ENCODE measurements around the gene MMP24OS.

The MMP24OS gene

DNA sequence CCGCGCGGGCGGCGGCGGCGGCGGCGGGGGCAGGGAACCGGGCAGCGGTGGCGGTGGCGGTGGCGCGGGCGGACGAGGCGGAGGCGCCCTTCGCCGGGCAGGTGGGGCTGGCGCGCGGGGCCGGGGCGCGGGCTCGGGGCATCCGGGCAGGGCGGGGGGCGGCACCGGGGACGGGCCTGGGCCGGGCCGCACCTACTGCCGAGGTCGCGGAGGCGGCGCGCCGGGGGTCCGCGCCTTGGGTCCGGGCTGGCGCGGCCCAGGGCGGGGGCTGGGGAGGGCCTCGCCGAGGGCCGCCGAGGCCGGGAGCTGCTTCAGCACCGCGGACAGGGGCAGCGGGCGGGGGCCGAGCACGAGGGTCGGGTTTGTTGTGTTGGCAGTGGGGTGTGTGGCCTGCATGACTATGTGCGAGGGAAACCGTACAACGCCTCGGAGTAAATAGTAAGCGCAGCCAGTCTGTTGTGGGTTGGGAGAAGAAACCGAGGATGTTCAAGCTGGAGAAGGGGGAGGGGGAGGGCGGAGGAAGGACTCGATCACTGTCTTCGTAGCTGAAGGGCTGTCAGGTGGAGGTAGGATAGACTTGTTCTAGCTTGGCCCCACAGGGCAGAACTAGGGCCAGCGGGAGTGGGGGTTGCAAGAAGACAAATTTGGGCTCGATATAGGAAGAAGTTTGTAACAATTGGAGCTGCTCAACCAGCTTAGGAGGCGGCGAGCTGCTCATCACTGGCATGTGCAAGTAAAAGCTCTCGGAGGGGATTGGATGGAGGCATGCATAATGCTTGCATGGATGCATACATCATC is 50.8 kb downstream of the MMP24OS start:
- H3K4me3 ChIP-seq (IDR thresholded peaks at IDR 0.05; ENCODE audit: insufficient read depth, low read depth, low read length), result no peak overlapping the region
- H3K27ac ChIP-seq, result no peak overlapping the region
- no peak overlapping the region for H3K4me2 ChIP-seq

More for the DNA sequence above, 50.8 kb downstream of the MMP24OS start:
- H3K9ac ChIP-seq, result no peak overlapping the region
- H3K79me2 ChIP-seq (ENCODE audit: insufficient read depth, low read depth), result no peaks in the 10 kb centered on the region
- TF ChIP-seq, protein P1, sequence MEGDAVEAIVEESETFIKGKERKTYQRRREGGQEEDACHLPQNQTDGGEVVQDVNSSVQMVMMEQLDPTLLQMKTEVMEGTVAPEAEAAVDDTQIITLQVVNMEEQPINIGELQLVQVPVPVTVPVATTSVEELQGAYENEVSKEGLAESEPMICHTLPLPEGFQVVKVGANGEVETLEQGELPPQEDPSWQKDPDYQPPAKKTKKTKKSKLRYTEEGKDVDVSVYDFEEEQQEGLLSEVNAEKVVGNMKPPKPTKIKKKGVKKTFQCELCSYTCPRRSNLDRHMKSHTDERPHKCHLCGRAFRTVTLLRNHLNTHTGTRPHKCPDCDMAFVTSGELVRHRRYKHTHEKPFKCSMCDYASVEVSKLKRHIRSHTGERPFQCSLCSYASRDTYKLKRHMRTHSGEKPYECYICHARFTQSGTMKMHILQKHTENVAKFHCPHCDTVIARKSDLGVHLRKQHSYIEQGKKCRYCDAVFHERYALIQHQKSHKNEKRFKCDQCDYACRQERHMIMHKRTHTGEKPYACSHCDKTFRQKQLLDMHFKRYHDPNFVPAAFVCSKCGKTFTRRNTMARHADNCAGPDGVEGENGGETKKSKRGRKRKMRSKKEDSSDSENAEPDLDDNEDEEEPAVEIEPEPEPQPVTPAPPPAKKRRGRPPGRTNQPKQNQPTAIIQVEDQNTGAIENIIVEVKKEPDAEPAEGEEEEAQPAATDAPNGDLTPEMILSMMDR (conservative IDR thresholded peaks at IDR 0.05; ENCODE audit: low read depth, low read length), result no peak
- H3K27me3 ChIP-seq (ENCODE audit: insufficient read depth, low read depth), result no peaks in the 10 kb centered on the region; the same call in none of the 2 replicates
- H3K4me1 ChIP-seq (ENCODE audit: low read depth, poor library complexity, severe bottlenecking), result no peaks in the 10 kb centered on the region
- H2AFZ ChIP-seq (ENCODE audit: low read depth), result no peak overlapping the region
- no peaks in the 10 kb centered on the region for H4K20me1 ChIP-seq (ENCODE audit: insufficient read depth)
- H3K36me3 ChIP-seq (ENCODE audit: insufficient read depth), result no peaks in the 10 kb centered on the region

All from KMS-11 (cell line).